ENCODE results near the gene CXCR5.
"Not testable (repeated sequence)": the region's sequence is repeated elsewhere in the genome, so short reads cannot be mapped to it uniquely, and the experiment has no call there.

The CXCR5 gene

DNA sequence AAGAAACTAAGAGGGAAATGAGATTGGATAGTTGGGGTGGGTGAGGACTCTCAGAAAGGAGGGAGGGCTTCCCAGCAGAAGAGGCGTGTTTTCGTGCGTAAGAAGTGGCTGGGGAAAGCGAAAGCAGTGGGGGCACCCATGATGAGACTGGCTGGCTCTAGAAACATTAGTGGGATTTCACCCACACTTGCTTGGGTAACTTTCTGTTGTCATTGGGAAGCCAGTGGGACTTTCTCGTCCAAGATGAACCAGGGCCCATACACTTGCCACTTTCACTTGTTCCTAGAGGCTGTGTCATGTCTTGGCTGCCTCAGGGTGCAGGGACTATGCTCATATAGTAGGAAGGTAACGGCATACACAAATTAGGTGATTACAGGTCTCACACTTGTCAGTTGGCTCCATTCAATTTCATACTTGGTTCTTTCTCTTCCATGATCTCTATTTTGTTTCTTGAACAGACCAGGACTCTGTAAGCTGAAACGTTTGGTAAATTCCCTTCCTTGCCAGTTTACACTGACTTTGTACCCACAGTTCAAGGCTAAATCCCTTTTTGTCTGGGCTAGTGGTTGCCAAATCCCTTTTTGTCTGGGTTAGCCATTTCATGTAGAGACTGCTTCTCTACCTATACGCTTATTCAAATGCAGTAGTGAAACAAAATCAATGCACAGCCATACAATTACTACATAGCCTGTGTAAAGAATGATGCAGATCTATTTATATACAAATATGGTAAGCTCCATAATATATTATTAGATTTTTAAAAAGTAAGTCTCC, 42.0 kb upstream of the CXCR5 start:
- Histone ChIP-seq H2BK5ac (ENCODE audit: low read depth, low read length, poor library complexity, severe bottlenecking) (no peak overlapping the region), H3K23ac (ENCODE audit: low read length in 2 of 2) (no peak overlapping the region), H3K27me3 (ENCODE audit: control insufficient read depth in 1 of 2, insufficient read depth in 1 of 2, low read length in 2 of 2) (no peaks in the 10 kb centered on the region), H2BK120ac (ENCODE audit: low read depth, low read length) (no peak overlapping the region), H3K9me3 (ENCODE audit: control insufficient read depth, low read length) (no peaks in the 10 kb centered on the region), H3K18ac (ENCODE audit: low read depth in 1 of 2, low read length in 2 of 2) (no peak overlapping the region), H3K4me3 (ENCODE audit: insufficient read depth in 1 of 2, low read depth in 1 of 2, low read length in 2 of 2) (no peak overlapping the region), H3K36me3 (ENCODE audit: control insufficient read depth in 1 of 2, insufficient read depth in 2 of 2, low read depth in 1 of 2, low read length in 2 of 2) (no peaks in the 10 kb centered on the region), H4K8ac (ENCODE audit: low read length) (no peak overlapping the region), H3K9ac (ENCODE audit: low read length) (no peak overlapping the region), H2AFZ (ENCODE audit: low read depth, low read length) (no peak overlapping the region), H3K4me2 (ENCODE audit: low read length, poor library complexity, severe bottlenecking) (no peak overlapping the region), H3K14ac (ENCODE audit: low read length in 2 of 2) (peak overlapping the region in 1 of 2 experiments; percentile 30), H2BK12ac (ENCODE audit: low read length in 2 of 2) (no peak overlapping the region), H2AK5ac (ENCODE audit: low read length, severe bottlenecking) (no peak overlapping the region), H3K4ac (ENCODE audit: low read depth in 1 of 2, low read length in 2 of 2) (no peak overlapping the region), H2BK15ac (ENCODE audit: low read depth, poor library complexity, severe bottlenecking) (no peak overlapping the region), H3K79me1 (replicated peaks; ENCODE audit: low read length, poor library complexity, severe bottlenecking) (no peaks in the 10 kb centered on the region), H4K91ac (ENCODE audit: low read length) (no peak overlapping the region), H3K4me1 (ENCODE audit: control insufficient read depth, insufficient read depth, low read depth, low read length) (peaks cover 1% of the 10 kb centered on the region), H3K27ac (ENCODE audit: low read length, poor library complexity, severe bottlenecking) (no peak overlapping the region)
- DNase-seq = no peak
- 92% methylated on average over 7 of the region's 8 CpGs for WGBS

DNA sequence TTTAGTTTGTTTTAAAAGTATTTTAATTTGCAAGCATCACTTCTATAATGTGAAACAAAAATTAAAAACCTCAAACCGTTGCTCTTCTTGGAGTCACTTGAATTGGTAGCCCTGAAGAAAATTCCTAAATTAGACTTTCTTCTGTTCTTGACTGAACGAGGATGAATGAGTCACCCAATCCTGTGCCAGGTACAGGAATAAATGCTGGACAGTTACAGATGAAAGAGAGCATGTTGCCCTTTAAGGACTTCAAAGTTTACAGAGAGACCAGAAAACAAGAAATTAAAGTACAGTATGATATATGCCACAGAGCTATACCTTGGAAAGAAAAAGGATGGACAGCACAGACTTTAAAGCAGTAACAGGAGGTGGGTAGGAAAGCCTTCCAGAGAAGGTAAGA, 41.3 kb upstream of the CXCR5 start:
- Histone ChIP-seq H3K4me3 (ENCODE audit: insufficient read depth in 1 of 2, low read depth in 1 of 2, low read length in 2 of 2) (no peak overlapping the region), H3K9ac (ENCODE audit: low read length) (no peak overlapping the region), H3K18ac (ENCODE audit: low read depth in 1 of 2, low read length in 2 of 2) (no peak overlapping the region), H4K8ac (ENCODE audit: low read length) (no peak overlapping the region), H2BK120ac (ENCODE audit: low read depth, low read length) (no peak overlapping the region), H3K9me3 (ENCODE audit: control insufficient read depth, low read length) (no peaks in the 10 kb centered on the region), H4K91ac (ENCODE audit: low read length) (no peak overlapping the region), H3K4me2 (ENCODE audit: low read length, poor library complexity, severe bottlenecking) (no peak overlapping the region), H3K23ac (ENCODE audit: low read length in 2 of 2) (no peak overlapping the region), H3K27me3 (ENCODE audit: control insufficient read depth in 1 of 2, insufficient read depth in 1 of 2, low read length in 2 of 2) (no peaks in the 10 kb centered on the region), H3K14ac (ENCODE audit: low read length in 2 of 2) (no peak overlapping the region), H2BK12ac (ENCODE audit: low read length in 2 of 2) (no peak overlapping the region), H2BK15ac (ENCODE audit: low read depth, poor library complexity, severe bottlenecking) (no peak overlapping the region), H3K27ac (ENCODE audit: low read length, poor library complexity, severe bottlenecking) (no peak overlapping the region), H2AFZ (ENCODE audit: low read depth, low read length) (no peak overlapping the region), H3K79me1 (replicated peaks; ENCODE audit: low read length, poor library complexity, severe bottlenecking) (no peaks in the 10 kb centered on the region), H2BK5ac (ENCODE audit: low read depth, low read length, poor library complexity, severe bottlenecking) (no peak overlapping the region), H3K4me1 (ENCODE audit: control insufficient read depth, insufficient read depth, low read depth, low read length) (peaks cover 1% of the 10 kb centered on the region), H2AK5ac (ENCODE audit: low read length, severe bottlenecking) (no peak overlapping the region), H3K36me3 (ENCODE audit: control insufficient read depth in 1 of 2, insufficient read depth in 2 of 2, low read depth in 1 of 2, low read length in 2 of 2) (no peaks in the 10 kb centered on the region), H3K4ac (ENCODE audit: low read depth in 1 of 2, low read length in 2 of 2) (no peak overlapping the region)
- DNase-seq = no peak
- WGBS = 52% methylated on average over 2 of the region's 2 CpGs

DNA sequence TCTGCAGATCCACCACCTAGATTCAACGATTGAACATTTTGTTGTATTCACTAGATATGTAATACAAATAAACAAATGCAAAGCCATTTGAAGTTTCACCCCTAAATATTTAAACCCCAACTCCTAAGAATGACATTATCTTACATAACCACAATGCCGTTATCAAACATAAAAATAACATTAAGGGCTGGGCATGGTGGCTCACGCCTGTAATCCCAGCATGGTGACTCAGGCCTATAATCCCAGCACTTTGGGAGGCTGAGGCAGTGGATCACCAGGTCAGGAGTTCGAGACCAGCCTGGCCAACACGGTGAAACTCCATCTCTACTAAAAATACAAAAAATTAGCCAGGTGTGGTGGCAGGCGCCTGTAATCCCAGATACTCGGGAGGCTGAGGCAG, 40.8 kb upstream of the CXCR5 start:
- not testable (repeated sequence) for H2AFZ ChIP-seq (ENCODE audit: low read depth, low read length); H2BK120ac ChIP-seq (ENCODE audit: low read depth, low read length); H3K27ac ChIP-seq (ENCODE audit: low read length, poor library complexity, severe bottlenecking); H3K14ac ChIP-seq (ENCODE audit: low read length in 2 of 2); H3K4ac ChIP-seq (ENCODE audit: low read depth in 1 of 2, low read length in 2 of 2); H2BK5ac ChIP-seq (ENCODE audit: low read depth, low read length, poor library complexity, severe bottlenecking); H3K23ac ChIP-seq (ENCODE audit: low read length in 2 of 2); H3K9ac ChIP-seq (ENCODE audit: low read length); H4K8ac ChIP-seq (ENCODE audit: low read length); H3K9me3 ChIP-seq (ENCODE audit: control insufficient read depth, low read length); H3K4me2 ChIP-seq (ENCODE audit: low read length, poor library complexity, severe bottlenecking); H2AK5ac ChIP-seq (ENCODE audit: low read length, severe bottlenecking); H3K4me1 ChIP-seq (ENCODE audit: control insufficient read depth, insufficient read depth, low read depth, low read length); H3K27me3 ChIP-seq (ENCODE audit: control insufficient read depth in 1 of 2, insufficient read depth in 1 of 2, low read length in 2 of 2); H2BK15ac ChIP-seq (ENCODE audit: low read depth, poor library complexity, severe bottlenecking); H4K91ac ChIP-seq (ENCODE audit: low read length); H2BK12ac ChIP-seq (ENCODE audit: low read length in 2 of 2); H3K79me1 ChIP-seq (replicated peaks; ENCODE audit: low read length, poor library complexity, severe bottlenecking); H3K4me3 ChIP-seq (ENCODE audit: insufficient read depth in 1 of 2, low read depth in 1 of 2, low read length in 2 of 2); H3K18ac ChIP-seq (ENCODE audit: low read depth in 1 of 2, low read length in 2 of 2); H3K36me3 ChIP-seq (ENCODE audit: control insufficient read depth in 1 of 2, insufficient read depth in 2 of 2, low read depth in 1 of 2, low read length in 2 of 2); DNase-seq
- 87% methylated on average over 6 of the region's 7 CpGs for WGBS

DNA sequence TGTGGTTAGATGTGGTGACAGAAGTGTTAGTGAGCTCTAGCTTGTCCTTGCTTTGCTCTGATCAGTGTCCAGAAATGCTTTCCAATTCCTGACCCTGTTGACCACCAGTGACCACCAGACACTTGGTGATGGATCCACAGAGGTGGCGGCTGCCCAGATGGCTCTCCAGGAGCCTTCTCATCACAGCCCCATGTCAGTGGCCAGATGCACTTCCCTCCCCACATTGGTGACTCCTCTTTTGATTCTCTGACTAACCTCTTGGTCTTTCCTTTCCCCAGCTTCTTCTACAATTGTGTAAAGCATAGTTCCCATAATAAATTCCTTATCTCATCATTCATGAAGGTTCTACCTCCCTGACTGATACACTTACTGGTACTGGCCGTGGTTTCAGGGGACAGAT, 40.1 kb upstream of the CXCR5 start:
- no peak overlapping the region for H2BK15ac ChIP-seq (ENCODE audit: low read depth, poor library complexity, severe bottlenecking)
- 63% methylated on average over 2 of the region's 2 CpGs for WGBS
- H3K9ac ChIP-seq (ENCODE audit: low read length) = no peak overlapping the region
- H4K91ac ChIP-seq (ENCODE audit: low read length) = no peak overlapping the region
- no peak overlapping the region for H3K4ac ChIP-seq (ENCODE audit: low read depth in 1 of 2, low read length in 2 of 2)
- H2BK5ac ChIP-seq (ENCODE audit: low read depth, low read length, poor library complexity, severe bottlenecking) = no peak overlapping the region
- H2BK12ac ChIP-seq (ENCODE audit: low read length in 2 of 2) = no peak overlapping the region
- H3K27me3 ChIP-seq (ENCODE audit: control insufficient read depth in 1 of 2, insufficient read depth in 1 of 2, low read length in 2 of 2) = peaks cover 0 to 3% of the 10 kb centered on the region in 2 experiments
- no peak overlapping the region for H2AK5ac ChIP-seq (ENCODE audit: low read length, severe bottlenecking)
- H4K8ac ChIP-seq (ENCODE audit: low read length) = no peak overlapping the region
- H3K23ac ChIP-seq (ENCODE audit: low read length in 2 of 2) = no peak overlapping the region
- H3K4me3 ChIP-seq (ENCODE audit: insufficient read depth in 1 of 2, low read depth in 1 of 2, low read length in 2 of 2) = no peak overlapping the region
- H3K27ac ChIP-seq (ENCODE audit: low read length, poor library complexity, severe bottlenecking) = no peak overlapping the region
- peaks cover 1% of the 10 kb centered on the region for H3K4me1 ChIP-seq (ENCODE audit: control insufficient read depth, insufficient read depth, low read depth, low read length)
- no peak overlapping the region for H2AFZ ChIP-seq (ENCODE audit: low read depth, low read length)
- H3K9me3 ChIP-seq (ENCODE audit: control insufficient read depth, low read length) = no peaks in the 10 kb centered on the region
- H2BK120ac ChIP-seq (ENCODE audit: low read depth, low read length) = no peak overlapping the region
- no peak for DNase-seq
- no peak overlapping the region for H3K4me2 ChIP-seq (ENCODE audit: low read length, poor library complexity, severe bottlenecking)
- H3K36me3 ChIP-seq (ENCODE audit: control insufficient read depth in 1 of 2, insufficient read depth in 2 of 2, low read depth in 1 of 2, low read length in 2 of 2) = no peaks in the 10 kb centered on the region
- no peak overlapping the region for H3K18ac ChIP-seq (ENCODE audit: low read depth in 1 of 2, low read length in 2 of 2)
- H3K79me1 ChIP-seq (replicated peaks; ENCODE audit: low read length, poor library complexity, severe bottlenecking) = no peaks in the 10 kb centered on the region
- H3K14ac ChIP-seq (ENCODE audit: low read length in 2 of 2) = no peak overlapping the region

Data from mesenchymal stem cell (in vitro differentiated cells and primary cell).